EH (cell line): Measurements from ENCODE around the gene HDAC9.
A peak's percentile ranks its signal among the peaks of the same experiment; 100 is the strongest.
"Not testable (repeated sequence)": the region's sequence is repeated elsewhere in the genome, so short reads cannot be mapped to it uniquely, and the experiment has no call there.

Experiments used
- DNase-seq: peaks from one replicate; pipeline ENCODE4 v3.0.0-alpha.2; 2015; ENCODE audit warnings: low read depth

Gene HDAC9

DNA sequence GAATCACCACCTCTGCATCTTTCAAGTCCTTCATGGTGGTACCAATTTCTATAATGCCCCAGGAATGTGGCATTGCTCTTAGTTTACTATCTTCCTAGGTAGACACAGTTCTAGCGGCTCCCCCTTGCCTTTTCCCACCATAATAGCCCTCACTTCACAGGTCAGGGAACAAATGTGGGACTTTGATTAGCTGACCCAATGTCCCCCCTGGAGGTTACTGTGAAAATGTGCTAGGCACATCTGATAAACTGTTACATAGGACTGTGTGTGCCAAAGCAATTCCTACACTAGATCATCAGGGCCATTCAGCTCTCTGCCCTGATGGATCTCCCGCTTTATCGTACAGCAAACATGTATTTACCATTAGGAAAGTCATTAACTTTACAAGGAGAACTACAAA is 527.9 kb downstream of the HDAC9 start:
- DNase-seq = no peak

DNA sequence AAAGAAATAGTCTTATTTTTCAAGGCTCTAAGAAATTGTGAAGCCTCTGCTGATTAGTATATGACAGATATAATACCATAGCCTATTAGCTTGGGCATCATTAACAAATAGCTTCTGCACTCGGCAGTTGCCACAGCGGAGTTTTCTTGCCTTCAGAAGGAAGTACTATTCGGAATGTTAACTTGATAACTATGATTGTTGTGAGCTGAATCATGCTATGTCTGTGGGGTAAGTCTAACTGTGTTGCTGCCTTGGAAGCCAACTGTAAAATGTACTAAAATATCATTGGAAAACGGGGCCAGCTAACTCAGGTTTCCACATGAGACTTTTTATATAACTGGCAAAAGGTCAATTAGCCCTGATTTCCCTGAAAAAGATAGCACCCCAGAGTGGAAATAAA is 528.7 kb downstream of the HDAC9 start:
- peak; percentile 92 for DNase-seq

DNA sequence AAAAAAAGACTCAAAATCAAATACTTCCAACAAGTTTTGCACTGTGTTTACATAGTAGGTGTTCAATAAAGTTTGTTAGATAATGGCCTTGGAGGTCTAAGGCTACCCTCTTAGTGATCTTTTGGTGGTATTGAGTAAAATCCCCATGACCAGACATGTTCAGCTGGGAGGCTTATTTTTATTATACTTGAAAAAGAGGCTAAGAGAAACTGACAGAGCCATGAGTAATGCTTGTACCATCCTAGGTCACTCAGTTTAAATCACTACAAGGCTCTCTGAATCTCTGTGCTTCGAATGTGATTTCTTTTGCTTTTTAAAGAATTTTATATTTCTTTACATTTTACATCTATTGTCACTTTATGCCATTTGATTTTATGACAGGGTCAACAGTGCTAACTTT is 531.3 kb downstream of the HDAC9 start:
- DNase-seq = peak; percentile 77

DNA sequence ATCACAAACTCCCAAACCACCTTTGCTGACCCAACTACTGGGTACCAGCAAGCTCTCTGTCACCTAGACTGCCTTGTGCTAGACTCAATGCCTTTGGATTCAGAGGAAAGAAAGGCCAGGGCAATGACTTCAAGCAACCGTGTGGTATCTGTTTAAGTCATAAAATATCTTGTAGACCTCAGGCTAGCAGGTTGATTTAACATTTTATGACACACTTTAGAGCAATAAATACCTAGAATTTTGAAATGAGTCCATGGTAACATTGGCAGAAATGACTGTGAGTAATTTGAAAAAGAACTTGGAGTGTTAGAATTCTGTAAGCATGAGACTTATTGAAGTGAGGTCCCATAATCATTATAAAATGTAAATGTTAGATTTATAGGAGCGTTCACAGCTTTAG is 534.7 kb downstream of the HDAC9 start:
- peak; percentile 64 for DNase-seq

DNA sequence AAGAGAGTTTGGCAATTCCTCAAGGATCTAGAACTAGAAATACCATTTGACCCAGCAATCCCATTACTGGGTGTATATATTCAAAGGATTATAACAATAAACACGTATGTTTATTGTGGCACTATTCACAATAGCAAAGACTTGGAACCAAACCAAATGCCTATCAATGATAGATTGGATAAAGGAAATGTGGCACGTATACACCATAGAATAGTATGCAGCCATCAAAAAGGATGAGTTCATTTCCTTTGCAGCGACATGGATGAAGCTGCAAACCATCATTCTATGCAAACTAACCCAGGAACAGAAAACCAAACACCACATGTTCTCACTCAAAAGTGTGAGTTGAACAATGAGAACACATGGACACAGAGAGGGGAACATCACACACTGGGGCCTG is 537.4 kb downstream of the HDAC9 start:
- DNase-seq = not testable (repeated sequence)

DNA sequence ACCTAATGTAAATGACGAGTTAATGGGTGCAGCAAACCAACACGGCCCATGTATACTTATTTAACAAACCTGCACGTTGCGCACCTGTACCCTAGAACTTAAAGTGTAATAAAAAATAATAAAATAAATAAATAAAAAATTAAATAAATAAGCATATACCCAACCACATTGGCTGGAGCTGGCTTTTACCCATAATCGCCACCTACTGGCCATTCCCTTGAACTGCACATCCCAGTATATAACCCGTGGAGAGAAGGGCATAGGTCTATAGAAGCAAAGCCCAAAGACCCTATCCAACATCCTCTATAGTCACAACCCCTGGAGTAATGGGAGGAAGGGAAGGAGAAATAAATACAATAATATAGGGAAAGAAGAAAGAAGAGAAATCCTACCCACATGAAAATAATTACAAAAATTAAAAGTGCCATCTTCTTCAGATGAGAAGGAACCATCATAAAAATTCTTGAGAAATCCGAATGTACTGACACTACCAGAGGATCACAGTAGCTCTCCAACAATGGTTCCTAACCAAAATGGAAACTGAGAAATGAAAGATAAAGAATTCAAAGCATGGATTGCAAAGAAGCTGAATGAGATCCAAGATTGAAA is 556.3 kb downstream of the HDAC9 start:
- peak; percentile 52 for DNase-seq
